HG02840 (cell line): ENCODE data around the gene RCAN2.
"Not testable (repeated sequence)": the region's sequence is repeated elsewhere in the genome, so short reads cannot be mapped to it uniquely, and the experiment has no call there.

ENCODE experiments used
- ATAC-seq: cut with Tn5 transposase; IDR thresholded peaks from one replicate; pipeline ENCODE4 v1.9.1; 2021; ENCODE audit warnings: mild to moderate bottlenecking, moderate library complexity, moderate number of reproducible peaks; ENCODE audit not compliant: unreplicated experiment, low FRiP score

RCAN2 gene

GRCh38 chr6:46393161-46393939, 97.9 kb downstream of the RCAN2 start:
- no peak for ATAC-seq

GRCh38 chr6:46392294-46392693, 99.0 kb downstream of the RCAN2 start:
- ATAC-seq, result no peak

GRCh38 chr6:46390153-46390876, 100.9 kb downstream of the RCAN2 start:
- ATAC-seq, result no peak

- ATAC-seq, result not testable (repeated sequence)
Measured at GRCh38 chr6:46387728-46388127, 103.5 kb downstream of the RCAN2 start.

GRCh38 chr6:46381579-46381978, 109.7 kb downstream of the RCAN2 start:
- no peak for ATAC-seq

- no peak for ATAC-seq
Measured at GRCh38 chr6:46381057-46381456, 110.2 kb downstream of the RCAN2 start.

GRCh38 chr6:46380152-46380807, 111.0 kb downstream of the RCAN2 start:
- ATAC-seq, result no peak

- ATAC-seq, result no peak
Measured at GRCh38 chr6:46378882-46379416, 112.3 kb downstream of the RCAN2 start.

- no peak for ATAC-seq
Measured at GRCh38 chr6:46378161-46378881, 112.9 kb downstream of the RCAN2 start.

GRCh38 chr6:46377209-46377608, 114.0 kb downstream of the RCAN2 start:
- ATAC-seq, result peak; percentile 6

- peak; percentile 88 for ATAC-seq
Measured at GRCh38 chr6:46376562-46377061, 114.6 kb downstream of the RCAN2 start.

GRCh38 chr6:46370622-46371021, 120.6 kb downstream of the RCAN2 start:
- ATAC-seq, result no peak

GRCh38 chr6:46368169-46368536, 123.1 kb downstream of the RCAN2 start:
- ATAC-seq, result no peak

- ATAC-seq, result no peak
Measured at GRCh38 chr6:46367354-46368168, 123.7 kb downstream of the RCAN2 start.

- no peak for ATAC-seq
Measured at GRCh38 chr6:46366190-46366900, 124.9 kb downstream of the RCAN2 start.

- no peak for ATAC-seq
Measured at GRCh38 chr6:46357591-46357990, 133.7 kb downstream of the RCAN2 start.

- ATAC-seq, result no peak
Measured at GRCh38 chr6:46356543-46356942, 134.7 kb downstream of the RCAN2 start.

GRCh38 chr6:46353528-46353927, 137.7 kb downstream of the RCAN2 start:
- no peak for ATAC-seq
